GM03348 (cell line): ENCODE measurements around the gene HOXC11.

Experiments
- DNase-seq: peaks from one replicate; pipeline ENCODE4 v3.0.0; 2012; ENCODE audit warnings: low spot score

The HOXC11 gene

GRCh38 chr12:53998110-53998899 lies 25.4 kb downstream of the HOXC11 start:
- DNase-seq, result no peak

GRCh38 chr12:53998900-53999236 lies 25.9 kb downstream of the HOXC11 start:
- DNase-seq, result no peak

GRCh38 chr12:53999559-54000115 lies 26.7 kb downstream of the HOXC11 start:
- DNase-seq, result peak; percentile 85

GRCh38 chr12:54000116-54001114 lies 27.5 kb downstream of the HOXC11 start, which contains the start of gene HOXC9:
Gene HOXC9 (plus strand): TSS chr12:54000161. CDS start chr12:54000189, 28 bp downstream.
- no peak for DNase-seq

GRCh38 chr12:54001283-54002187 lies 28.6 kb downstream of the HOXC11 start:
- no peak for DNase-seq

GRCh38 chr12:54002278-54002914 lies 29.5 kb downstream of the HOXC11 start:
- no peak for DNase-seq

GRCh38 chr12:54002915-54003389 lies 30.0 kb downstream of the HOXC11 start:
- DNase-seq, result no peak

- no peak for DNase-seq
These were observed 30.7 kb downstream of the HOXC11 start for GRCh38 chr12:54003625-54004024.

GRCh38 chr12:54004063-54004840 lies 31.3 kb downstream of the HOXC11 start:
- no peak for DNase-seq

- peak; percentile 71 for DNase-seq
These were observed 32.1 kb downstream of the HOXC11 start for GRCh38 chr12:54004841-54005530.

- no peak for DNase-seq
These were observed 32.6 kb downstream of the HOXC11 start for GRCh38 chr12:54005531-54005852.

- peak; percentile 84 for DNase-seq
These were observed 33.1 kb downstream of the HOXC11 start for GRCh38 chr12:54005853-54006558.

- no peak for DNase-seq
These were observed 33.8 kb downstream of the HOXC11 start for GRCh38 chr12:54006559-54007220.

GRCh38 chr12:54007538-54008259 lies 34.8 kb downstream of the HOXC11 start:
- DNase-seq, result no peak

GRCh38 chr12:54008260-54008552 lies 35.3 kb downstream of the HOXC11 start:
- no peak for DNase-seq

GRCh38 chr12:54009171-54010052 lies 36.5 kb downstream of the HOXC11 start:
- DNase-seq, result no peak
